Spinal cord (tissue), 10 donors: ENCODE data around the gene NOM1. TPM values are rescaled to one million over a fixed set of nuclear protein-coding genes. Genes with fewer than 3 reads are reported as not detected.
"Not testable (repeated sequence)": the region's sequence is repeated elsewhere in the genome, so short reads cannot be mapped to it uniquely, and the experiment has no call there.

ENCODE experiments used
- DNase-seq, 6 donors: peaks; one replicate each; pipeline versions ENCODE4 v3.0.0 to v3.0.0-alpha.2; 2013 to 2015; ENCODE audit warnings: low spot score in 6 of 6, low read depth in 4 of 6
- H3K27ac ChIP-seq: one replicate; pipeline ENCODE4 v1.5.1; 2013; ENCODE audit warnings: low read depth, low read length, control low read depth
- H3K27me3 ChIP-seq: one replicate; pipeline ENCODE4 v1.6.1; 2013; ENCODE audit warnings: low read length; ENCODE audit not compliant: control insufficient read depth, insufficient read depth
- H3K36me3 ChIP-seq: one replicate; pipeline ENCODE4 v1.6.1; 2013; ENCODE audit warnings: low read length; ENCODE audit not compliant: control insufficient read depth, insufficient read depth
- H3K4me1 ChIP-seq: one replicate; pipeline ENCODE4 v1.6.1; 2013; ENCODE audit warnings: low read length; ENCODE audit not compliant: control insufficient read depth, insufficient read depth
- H3K4me3 ChIP-seq: one replicate; pipeline ENCODE4 v1.5.1; 2013; ENCODE audit warnings: low read depth, low read length, control low read depth
- H3K9me3 ChIP-seq: one replicate; pipeline ENCODE4 v1.6.1; 2013; ENCODE audit warnings: low read length; ENCODE audit not compliant: control insufficient read depth, insufficient read depth
- WGBS: methylation state at CpG from one replicate; pipeline ENCODE4 v1.1.5; 2013; ENCODE audit warnings: missing lambda C conversion rate; ENCODE audit not compliant: insufficient coverage; 5-methylcytosine and 5-hydroxymethylcytosine counted together
- polyA plus RNA-seq, 2 donors: library from polyadenylated mRNA; unstranded; fragments of 120-200 nt; gene quantifications; one replicate each; pipeline ENCODE4 v1.2.1, GENCODE V29; 2013; ENCODE audit not compliant: insufficient read length in 2 of 2
- total RNA-seq, 2 donors: library from RNA; depleted of rRNA in 1 of 2; stranded (reverse); fragments of 120-200 nt in 1 of 2; fragments of >200 nt in 1 of 2; gene quantifications; one replicate each; pipeline versions ENCODE4 v1.2.3 to v1.2.4, GENCODE V29; 2013 to 2014
- donor health status: healthy.

NOM1 gene
- total and polyA plus RNA-seq, 4 donors, result 13.5 to 24.4 (median 20.1) TPM

- H3K36me3 ChIP-seq, H3K27me3 ChIP-seq, H3K4me3 ChIP-seq, H3K27ac ChIP-seq, DNase-seq, H3K4me1 ChIP-seq, H3K9me3 ChIP-seq: not testable (repeated sequence)
- WGBS, result 80% methylated on average over 1 of the region's 3 CpGs
These were observed 12.7 kb upstream of the NOM1 start for GRCh38 chr7:156936766-156937165.

- no peaks in the 10 kb centered on the region for H3K36me3 ChIP-seq
- H3K27ac ChIP-seq, result no peak overlapping the region
- no peak overlapping the region for H3K4me3 ChIP-seq
- no peaks in the 10 kb centered on the region for H3K4me1 ChIP-seq
- 96% methylated on average over 57 of the region's 57 CpGs for WGBS
- no peaks in the 10 kb centered on the region for H3K9me3 ChIP-seq
- no peak for DNase-seq
- peaks cover 20% of the 10 kb centered on the region for H3K27me3 ChIP-seq
These were observed 8.9 kb upstream of the NOM1 start for GRCh38 chr7:156940421-156941122.

GRCh38 chr7:156941393-156942182, 7.9 kb upstream of the NOM1 start:
- H3K27me3 ChIP-seq, result peaks cover 20% of the 10 kb centered on the region
- H3K27ac ChIP-seq, result no peak overlapping the region
- 98% methylated on average over 79 of the region's 92 CpGs for WGBS

GRCh38 chr7:156942708-156943090, 6.8 kb upstream of the NOM1 start:
- peaks cover 23% of the 10 kb centered on the region for H3K27me3 ChIP-seq
- H3K4me1 ChIP-seq, result peaks cover 4% of the 10 kb centered on the region
- no peak overlapping the region for H3K27ac ChIP-seq
- WGBS, result 40% methylated on average over 21 of the region's 24 CpGs
- no peaks in the 10 kb centered on the region for H3K9me3 ChIP-seq
- no peaks in the 10 kb centered on the region for H3K36me3 ChIP-seq
- DNase-seq, result no peak
- no peak overlapping the region for H3K4me3 ChIP-seq

More at GRCh38 chr7:156941393-156942182, 7.9 kb upstream of the NOM1 start:
- Histone ChIP-seq H3K4me1 (no peaks in the 10 kb centered on the region), H3K36me3 (no peaks in the 10 kb centered on the region), H3K4me3 (no peak overlapping the region), H3K9me3 (no peaks in the 10 kb centered on the region)
- no peak for DNase-seq

- no peaks in the 10 kb centered on the region for H3K36me3 ChIP-seq
- H3K4me1 ChIP-seq, result peaks cover 5% of the 10 kb centered on the region
- no peaks in the 10 kb centered on the region for H3K9me3 ChIP-seq
- no peak overlapping the region for H3K4me3 ChIP-seq
- WGBS, result 53% methylated on average over 28 of the region's 36 CpGs
- DNase-seq, result no peak
- peaks cover 24% of the 10 kb centered on the region for H3K27me3 ChIP-seq
- H3K27ac ChIP-seq, result no peak overlapping the region
These were observed 6.1 kb upstream of the NOM1 start for GRCh38 chr7:156943091-156944041.

- Histone ChIP-seq H3K27ac (no peak overlapping the region), H3K27me3 (peaks cover 24% of the 10 kb centered on the region), H3K9me3 (no peaks in the 10 kb centered on the region), H3K4me3 (no peak overlapping the region), H3K36me3 (no peaks in the 10 kb centered on the region), H3K4me1 (peaks cover 15% of the 10 kb centered on the region)
- no peak for DNase-seq
- 48% methylated on average over 5 of the region's 9 CpGs for WGBS
These were observed 4.6 kb upstream of the NOM1 start for GRCh38 chr7:156944876-156945275.

- DNase-seq, result no peak
- WGBS, result 45% methylated on average over 5 of the region's 12 CpGs
- no peaks in the 10 kb centered on the region for H3K9me3 ChIP-seq
- H3K4me3 ChIP-seq, result no peak overlapping the region
- H3K27ac ChIP-seq, result no peak overlapping the region
- H3K27me3 ChIP-seq, result peaks cover 23% of the 10 kb centered on the region
- peaks cover 27% of the 10 kb centered on the region for H3K4me1 ChIP-seq
- no peaks in the 10 kb centered on the region for H3K36me3 ChIP-seq
These were observed 2.2 kb upstream of the NOM1 start for GRCh38 chr7:156947120-156947843.

- no peak for DNase-seq
- Histone ChIP-seq H3K4me1 (peaks cover 27% of the 10 kb centered on the region), H3K36me3 (peaks cover 8% of the 10 kb centered on the region), H3K27ac (no peak overlapping the region), H3K4me3 (peak overlapping the region; percentile 33), H3K9me3 (no peaks in the 10 kb centered on the region), H3K27me3 (peaks cover 13% of the 10 kb centered on the region)
- 94% methylated on average over 4 of the region's 12 CpGs for WGBS
These were observed 1.2 kb upstream of the NOM1 start for GRCh38 chr7:156948361-156948760.

GRCh38 chr7:156950381-156950858, 908 bp downstream of the NOM1 start:
- Histone ChIP-seq H3K4me1 (peaks cover 27% of the 10 kb centered on the region), H3K27ac (no peak overlapping the region), H3K27me3 (peaks cover 3% of the 10 kb centered on the region), H3K9me3 (no peaks in the 10 kb centered on the region), H3K4me3 (peak overlapping the region; percentile 69), H3K36me3 (peaks cover 28% of the 10 kb centered on the region)
- no peak for DNase-seq
- under 1% methylated on average over 20 of the region's 21 CpGs for WGBS
